GM06990 (cell line): ENCODE measurements around the gene NECAB2.

Source experiments
- DNase-seq: peaks from one replicate; pipeline ENCODE4 v3.0.0-alpha.2; 2011; ENCODE audit not compliant: insufficient read length; ENCODE audit errors: extremely low read depth
- H3K27me3 ChIP-seq: replicated peaks from 2 replicates; pipeline ENCODE4 v1.6.0; 2011; ENCODE audit warnings: low read length; ENCODE audit not compliant: control insufficient read depth, insufficient read depth
- H3K36me3 ChIP-seq: 2 replicates; pipeline ENCODE4 v1.5.1; 2011; ENCODE audit warnings: low read length; ENCODE audit not compliant: control insufficient read depth, insufficient read depth
- H3K4me3 ChIP-seq: replicated peaks from 2 replicates; pipeline ENCODE4 v1.5.1; 2011; ENCODE audit warnings: low read depth, mild to moderate bottlenecking, control low read depth, low read length
- TF ChIP-seq, protein P1 (sequence below): IDR thresholded peaks from 2 replicates; pipeline ENCODE4 v1.5.1; 2011; ENCODE audit warnings: low read length, control low read depth, mild to moderate bottlenecking, inconsistent platforms; ENCODE audit not compliant: insufficient read depth, poor library complexity, severe bottlenecking

Gene NECAB2

DNA sequence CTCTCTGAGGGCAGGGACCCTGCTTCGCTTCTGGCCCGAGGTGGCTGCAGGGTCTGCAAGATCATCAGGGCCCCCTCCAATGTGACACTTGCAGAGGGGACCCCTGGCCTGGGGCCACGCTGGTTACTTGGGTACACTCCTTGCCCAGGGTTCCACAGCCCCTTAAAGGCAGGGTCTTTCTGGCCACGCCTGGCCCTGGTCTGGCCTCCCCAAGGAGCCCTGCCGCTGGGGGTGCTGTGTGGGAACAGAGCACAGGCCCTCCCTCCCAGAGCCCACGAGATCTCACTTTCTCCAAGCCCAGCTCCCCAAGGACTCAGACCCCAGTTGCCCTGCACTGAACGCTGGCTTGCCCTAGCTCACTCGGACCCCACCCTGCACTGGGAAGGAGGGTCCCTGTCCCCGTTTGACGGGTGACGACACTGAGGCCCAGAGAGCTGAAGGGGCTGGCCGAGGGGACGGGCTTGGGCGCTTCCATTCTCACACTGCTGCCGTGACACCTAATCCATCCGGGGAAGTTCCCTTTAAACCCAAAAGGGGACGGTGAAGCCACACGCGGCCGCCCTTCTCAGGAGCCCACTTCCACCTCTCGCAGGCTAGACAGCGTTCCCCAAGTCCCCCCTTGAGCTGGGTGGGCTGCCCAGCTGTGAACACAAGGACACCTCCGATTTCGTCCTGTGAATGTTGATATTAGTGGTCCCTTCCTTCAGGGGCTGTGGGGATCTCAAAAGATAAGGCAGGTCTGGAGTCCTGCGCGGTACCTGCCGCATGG, 41.9 kb upstream of the NECAB2 start:
- TF ChIP-seq, protein P1, sequence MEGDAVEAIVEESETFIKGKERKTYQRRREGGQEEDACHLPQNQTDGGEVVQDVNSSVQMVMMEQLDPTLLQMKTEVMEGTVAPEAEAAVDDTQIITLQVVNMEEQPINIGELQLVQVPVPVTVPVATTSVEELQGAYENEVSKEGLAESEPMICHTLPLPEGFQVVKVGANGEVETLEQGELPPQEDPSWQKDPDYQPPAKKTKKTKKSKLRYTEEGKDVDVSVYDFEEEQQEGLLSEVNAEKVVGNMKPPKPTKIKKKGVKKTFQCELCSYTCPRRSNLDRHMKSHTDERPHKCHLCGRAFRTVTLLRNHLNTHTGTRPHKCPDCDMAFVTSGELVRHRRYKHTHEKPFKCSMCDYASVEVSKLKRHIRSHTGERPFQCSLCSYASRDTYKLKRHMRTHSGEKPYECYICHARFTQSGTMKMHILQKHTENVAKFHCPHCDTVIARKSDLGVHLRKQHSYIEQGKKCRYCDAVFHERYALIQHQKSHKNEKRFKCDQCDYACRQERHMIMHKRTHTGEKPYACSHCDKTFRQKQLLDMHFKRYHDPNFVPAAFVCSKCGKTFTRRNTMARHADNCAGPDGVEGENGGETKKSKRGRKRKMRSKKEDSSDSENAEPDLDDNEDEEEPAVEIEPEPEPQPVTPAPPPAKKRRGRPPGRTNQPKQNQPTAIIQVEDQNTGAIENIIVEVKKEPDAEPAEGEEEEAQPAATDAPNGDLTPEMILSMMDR: peak; percentile 0
- Histone ChIP-seq H3K27me3 (no peaks in the 10 kb centered on the region), H3K36me3 (no peaks in the 10 kb centered on the region; the same call in none of the 2 replicates), H3K4me3 (no peak overlapping the region)
- no peak for DNase-seq

DNA sequence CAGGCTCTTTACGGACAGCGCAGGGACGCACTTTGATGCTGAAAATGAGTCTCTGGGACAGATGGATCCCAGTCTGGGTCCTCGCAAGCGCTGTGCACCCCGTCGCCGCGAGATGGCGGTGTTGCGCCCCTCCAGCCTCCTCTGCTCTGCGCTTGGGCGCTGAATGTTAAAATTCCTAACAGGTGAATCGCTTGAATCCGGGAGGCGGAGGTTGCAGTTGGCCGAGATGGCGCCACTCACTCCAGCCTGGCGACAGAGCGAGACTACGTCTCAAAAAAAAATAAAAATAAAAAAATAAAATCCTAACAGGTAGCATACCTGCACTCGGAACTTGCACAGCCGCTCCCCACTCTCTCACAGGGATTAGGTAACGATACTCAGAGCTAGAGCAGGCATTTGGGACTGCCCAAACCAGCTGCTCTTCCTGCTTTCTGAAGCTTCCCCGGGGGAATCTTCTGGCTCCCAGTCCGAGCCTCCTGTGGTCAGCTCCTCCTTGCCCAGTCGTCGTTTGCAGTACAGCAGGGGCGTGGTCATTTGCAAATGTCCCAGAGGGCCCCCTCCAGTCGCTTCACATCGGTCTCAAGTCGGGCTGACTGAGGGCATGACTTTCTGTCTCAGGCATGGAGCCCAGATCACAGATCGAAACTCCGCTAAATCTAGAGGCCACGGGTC, 41.2 kb upstream of the NECAB2 start:
- DNase-seq: peak; percentile 60
- no peaks in the 10 kb centered on the region for H3K27me3 ChIP-seq
- H3K36me3 ChIP-seq: no peaks in the 10 kb centered on the region; the same call in none of the 2 replicates
- H3K4me3 ChIP-seq: no peak overlapping the region
- TF ChIP-seq, protein P1: peak; percentile 91

DNA sequence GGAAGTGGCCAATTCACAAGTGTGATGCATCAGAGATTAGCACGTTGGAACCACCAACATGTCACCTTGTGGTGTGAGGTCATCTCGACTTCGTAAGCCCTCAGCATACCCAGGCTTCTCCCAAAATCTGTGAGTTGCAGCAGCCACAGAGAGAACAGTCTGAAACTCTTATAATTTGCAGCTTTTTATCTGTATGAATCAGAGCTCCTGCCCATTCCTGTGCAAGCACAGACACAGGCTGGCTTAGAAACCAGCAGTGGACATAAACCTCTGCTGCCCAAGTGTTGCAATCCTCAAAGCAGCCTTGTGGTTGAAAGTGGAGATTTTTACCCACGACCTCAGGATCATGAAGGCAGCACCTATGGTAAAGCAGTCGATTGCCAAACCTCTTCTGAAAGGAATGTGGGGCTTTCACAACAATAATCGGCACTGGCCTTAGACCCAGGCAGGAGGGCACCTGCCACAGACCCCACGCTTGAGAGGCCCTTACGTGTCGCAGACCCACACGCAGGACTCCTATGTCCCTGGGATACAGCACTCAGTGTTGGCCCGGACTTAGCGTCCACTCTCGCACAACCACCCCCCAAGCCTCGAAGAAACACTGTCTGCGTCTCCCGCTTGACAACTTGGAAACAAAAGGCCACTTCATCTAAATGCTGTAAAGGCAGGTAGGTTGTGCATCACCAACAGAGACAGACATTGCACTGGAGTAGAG, 39.5 kb upstream of the NECAB2 start:
- TF ChIP-seq, protein P1: no peak
- no peaks in the 10 kb centered on the region for H3K27me3 ChIP-seq
- no peak for DNase-seq

DNA sequence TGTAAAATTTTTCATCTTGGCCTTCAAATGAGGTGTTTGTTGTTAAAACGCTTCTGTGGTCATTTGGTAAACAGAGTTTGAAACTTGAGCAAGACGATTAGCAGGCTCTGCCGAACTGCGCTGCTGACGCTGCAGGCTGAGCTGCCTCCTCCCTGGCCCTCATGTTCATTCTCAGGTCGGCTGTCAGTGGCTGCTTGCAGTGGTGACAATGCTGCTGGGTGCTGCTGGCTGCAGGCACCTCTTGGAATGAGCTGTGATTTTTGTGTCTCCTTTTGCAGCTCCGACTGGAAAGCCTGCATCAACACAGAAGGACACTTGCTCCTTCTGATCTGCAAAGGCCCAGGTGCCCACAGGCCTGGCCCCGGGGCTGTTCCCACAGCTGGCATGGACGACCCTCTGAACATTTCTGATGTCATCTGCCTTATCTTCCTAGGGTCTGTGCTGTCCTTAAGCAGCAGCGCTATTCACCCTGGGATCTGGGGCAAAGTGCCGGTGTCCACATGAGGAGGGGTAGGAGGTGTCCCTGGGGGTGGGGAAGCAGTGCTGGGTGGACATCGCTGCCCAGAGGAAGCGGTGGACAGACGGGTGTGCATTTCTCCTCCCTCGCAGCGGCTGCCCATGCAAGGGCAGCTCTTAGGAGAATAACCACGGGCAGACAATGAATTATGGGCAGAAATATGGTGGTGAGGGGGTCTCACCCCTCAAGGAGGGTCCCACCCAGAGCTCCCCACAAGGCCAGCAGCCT, 38.1 kb upstream of the NECAB2 start:
- H3K4me3 ChIP-seq: no peak overlapping the region
- TF ChIP-seq, protein P1: no peak
- H3K27me3 ChIP-seq: no peaks in the 10 kb centered on the region
- no peaks in the 10 kb centered on the region; the same call in 1 of the 2 replicates for H3K36me3 ChIP-seq
- no peak for DNase-seq

More for the DNA sequence above, 39.5 kb upstream of the NECAB2 start:
- H3K4me3 ChIP-seq: no peak overlapping the region
- H3K36me3 ChIP-seq: no peaks in the 10 kb centered on the region; the same call in none of the 2 replicates

DNA sequence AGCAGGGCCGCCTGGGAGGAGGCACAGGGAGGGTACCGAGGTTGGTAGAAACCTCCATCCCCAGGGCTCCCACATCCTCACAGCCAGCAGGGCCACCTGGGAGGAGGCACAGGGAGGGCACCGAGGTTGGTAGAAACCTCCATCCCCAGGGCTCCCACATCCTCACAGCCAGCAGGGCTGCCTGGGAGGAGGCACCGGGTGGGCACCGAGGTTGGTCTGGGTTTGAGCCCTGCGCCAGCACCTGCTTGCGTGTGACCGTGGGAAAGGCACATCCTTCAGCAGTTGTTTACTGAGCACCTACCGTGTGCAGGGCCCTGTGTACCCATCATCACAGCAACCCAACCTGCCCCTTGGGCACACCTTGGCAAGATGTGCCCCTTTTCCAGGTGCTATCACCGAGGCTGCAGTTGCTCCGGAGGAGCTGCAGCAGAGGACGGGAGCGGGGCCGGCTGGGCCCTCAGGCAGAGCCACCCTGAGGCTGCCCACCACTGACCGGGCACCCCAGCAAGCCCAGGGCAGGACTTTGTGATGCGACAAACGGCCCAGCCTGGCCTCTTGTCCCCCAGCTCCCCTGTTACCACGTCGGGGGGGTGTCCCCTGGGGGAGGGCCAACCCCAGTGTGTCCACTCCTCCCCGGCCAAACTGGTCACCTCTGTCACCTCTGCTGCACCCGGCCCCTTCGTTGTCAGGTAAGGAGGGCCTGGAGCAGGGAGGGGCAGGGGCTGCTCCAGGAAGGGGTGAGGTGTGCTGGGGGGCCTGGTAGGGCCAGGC, 37.1 kb upstream of the NECAB2 start:
- Histone ChIP-seq H3K4me3 (no peak overlapping the region), H3K27me3 (no peaks in the 10 kb centered on the region), H3K36me3 (no peaks in the 10 kb centered on the region; the same call in 1 of the 2 replicates)
- TF ChIP-seq, protein P1: no peak
- DNase-seq: no peak
